ENCODE data around the gene RET.

DNA sequence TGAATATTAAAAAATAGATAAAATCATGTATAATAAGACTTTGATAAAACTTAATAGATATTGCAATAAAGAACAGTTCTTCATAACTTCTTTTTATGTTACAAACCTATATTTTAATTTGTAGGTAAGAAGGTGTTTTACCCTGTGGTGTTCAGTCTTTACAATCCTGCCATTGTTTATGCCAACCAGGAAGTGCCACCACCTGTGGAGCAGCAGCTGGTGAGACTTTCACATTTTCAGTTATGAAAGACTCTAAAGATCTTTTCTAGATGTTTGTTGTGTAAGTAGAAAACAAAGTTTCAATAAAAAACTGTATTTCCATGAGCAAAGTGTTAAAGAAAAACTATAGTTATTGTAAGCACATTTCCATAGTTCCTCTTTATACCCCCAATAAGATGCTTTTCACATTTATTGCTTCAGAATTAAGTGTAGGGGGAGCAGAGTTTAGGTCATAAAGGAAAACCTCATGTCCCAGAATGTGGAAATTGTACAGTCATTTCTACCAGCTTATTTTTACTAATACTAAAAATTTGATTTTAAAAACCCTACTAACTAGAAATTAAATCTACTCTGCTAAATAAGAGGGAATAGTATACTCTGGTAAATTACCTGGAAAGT, 90.1 kb downstream of the RET start:
- TF ChIP-seq, protein P1, sequence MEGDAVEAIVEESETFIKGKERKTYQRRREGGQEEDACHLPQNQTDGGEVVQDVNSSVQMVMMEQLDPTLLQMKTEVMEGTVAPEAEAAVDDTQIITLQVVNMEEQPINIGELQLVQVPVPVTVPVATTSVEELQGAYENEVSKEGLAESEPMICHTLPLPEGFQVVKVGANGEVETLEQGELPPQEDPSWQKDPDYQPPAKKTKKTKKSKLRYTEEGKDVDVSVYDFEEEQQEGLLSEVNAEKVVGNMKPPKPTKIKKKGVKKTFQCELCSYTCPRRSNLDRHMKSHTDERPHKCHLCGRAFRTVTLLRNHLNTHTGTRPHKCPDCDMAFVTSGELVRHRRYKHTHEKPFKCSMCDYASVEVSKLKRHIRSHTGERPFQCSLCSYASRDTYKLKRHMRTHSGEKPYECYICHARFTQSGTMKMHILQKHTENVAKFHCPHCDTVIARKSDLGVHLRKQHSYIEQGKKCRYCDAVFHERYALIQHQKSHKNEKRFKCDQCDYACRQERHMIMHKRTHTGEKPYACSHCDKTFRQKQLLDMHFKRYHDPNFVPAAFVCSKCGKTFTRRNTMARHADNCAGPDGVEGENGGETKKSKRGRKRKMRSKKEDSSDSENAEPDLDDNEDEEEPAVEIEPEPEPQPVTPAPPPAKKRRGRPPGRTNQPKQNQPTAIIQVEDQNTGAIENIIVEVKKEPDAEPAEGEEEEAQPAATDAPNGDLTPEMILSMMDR (IDR thresholded peaks at IDR 0.05; ENCODE audit: poor library complexity) = no peak
- no peak for TF ChIP-seq EZH2 (IDR thresholded peaks at IDR 0.05; ENCODE audit: borderline replicate concordance)
- no peak for TF ChIP-seq EZH2phosphoT487 (IDR thresholded peaks at IDR 0.05; ENCODE audit: low read depth, severe bottlenecking, unreplicated experiment)

All from hepatocyte (in vitro differentiated cells).